Ramos (cell line): ENCODE results near the gene C1QTNF7.

Source experiments
- in situ Hi-C: fragments of 300-500 bp; cut with MboI; formaldehyde crosslinking; loops from one replicate; pipeline ENCODE4 v1.14.3; 2022; ENCODE audit warnings: low sequenced_read_pairs; ENCODE audit not compliant: unreplicated experiment

Gene C1QTNF7

DNA sequence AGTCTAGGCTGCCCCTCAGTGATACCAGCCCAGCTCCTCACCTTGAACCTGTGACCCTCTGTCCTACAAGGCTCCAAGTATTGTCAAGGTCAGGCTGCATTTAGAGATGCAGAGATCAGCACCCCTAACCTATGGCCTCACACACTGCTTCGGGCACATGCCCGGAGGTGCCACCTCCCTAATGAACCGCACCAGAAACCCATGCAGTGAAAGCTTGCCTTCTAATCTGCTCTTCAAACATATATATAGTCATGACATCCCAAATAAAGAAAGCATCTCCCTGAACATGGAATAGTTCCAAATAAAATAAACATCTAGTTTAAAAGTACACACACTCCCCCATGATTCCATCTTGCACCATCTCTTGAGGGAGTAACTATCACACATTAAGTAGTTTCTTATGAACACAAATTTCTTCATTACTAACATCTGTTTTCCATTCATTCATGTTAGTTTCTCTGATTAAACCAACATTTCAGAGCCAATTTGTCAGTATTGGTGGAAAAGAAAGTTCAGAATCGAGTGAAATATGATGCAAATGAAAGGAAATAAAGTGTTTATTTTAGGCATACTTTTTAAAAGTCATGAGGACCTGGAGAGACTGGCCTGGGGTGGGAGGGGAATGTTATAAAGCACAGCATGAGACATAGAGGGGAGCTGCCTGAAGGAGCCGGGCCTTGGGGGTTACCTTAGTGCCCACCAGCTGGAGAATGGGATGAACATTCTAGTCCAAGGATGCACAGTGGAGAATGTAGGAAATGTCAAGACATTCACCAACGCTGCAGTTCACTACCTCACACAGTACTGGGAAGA is 61.0 kb downstream of the C1QTNF7 start:
- in situ Hi-C loops: loop anchor here (25.0 kb wide), 1 partner anchor 798 kb away; no protein-coding TSS in a partner anchor

DNA sequence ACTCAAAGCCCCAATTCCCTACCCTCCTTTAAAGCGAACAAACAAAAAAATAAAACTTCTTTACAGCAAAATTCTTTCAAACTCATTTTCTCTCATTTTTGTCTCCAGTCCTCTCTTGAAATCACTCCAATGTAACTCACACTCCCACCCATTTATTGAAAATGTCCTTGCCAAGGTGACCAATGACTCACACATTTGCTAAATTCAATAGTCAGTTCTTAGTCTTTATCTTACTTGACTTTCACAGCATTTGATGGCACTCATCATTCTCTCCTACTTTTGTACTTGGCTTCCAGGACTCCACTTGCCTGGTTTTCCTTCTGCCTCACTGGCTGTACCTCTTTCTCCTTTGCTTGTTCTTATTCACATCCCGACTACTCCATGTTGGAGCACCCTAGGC is 61.7 kb downstream of the C1QTNF7 start:
- in situ Hi-C loops: loop anchor here (25.0 kb wide), 1 partner anchor 798 kb away; no protein-coding TSS in a partner anchor

DNA sequence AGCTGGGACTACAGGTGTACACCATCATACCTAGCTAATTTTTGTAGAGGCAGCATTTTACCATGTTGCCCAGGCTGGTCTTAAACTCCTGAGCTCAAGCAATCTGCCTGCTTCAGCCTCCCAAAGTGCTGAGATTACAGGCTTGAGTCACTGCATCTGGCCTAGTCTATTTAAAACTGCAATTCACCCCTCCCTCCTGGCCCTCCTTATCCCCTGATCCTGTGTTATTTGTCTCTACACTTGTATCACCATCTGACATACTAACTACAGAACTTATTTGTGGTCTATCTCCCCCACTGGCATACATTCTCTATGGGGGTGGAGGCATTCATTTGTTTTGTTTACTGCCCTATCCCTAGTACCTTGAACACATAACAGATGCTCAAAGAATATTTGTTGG is 65.6 kb downstream of the C1QTNF7 start:
- in situ Hi-C loops: loop anchor here (25.0 kb wide), 1 partner anchor 794 kb away; no protein-coding TSS in a partner anchor

DNA sequence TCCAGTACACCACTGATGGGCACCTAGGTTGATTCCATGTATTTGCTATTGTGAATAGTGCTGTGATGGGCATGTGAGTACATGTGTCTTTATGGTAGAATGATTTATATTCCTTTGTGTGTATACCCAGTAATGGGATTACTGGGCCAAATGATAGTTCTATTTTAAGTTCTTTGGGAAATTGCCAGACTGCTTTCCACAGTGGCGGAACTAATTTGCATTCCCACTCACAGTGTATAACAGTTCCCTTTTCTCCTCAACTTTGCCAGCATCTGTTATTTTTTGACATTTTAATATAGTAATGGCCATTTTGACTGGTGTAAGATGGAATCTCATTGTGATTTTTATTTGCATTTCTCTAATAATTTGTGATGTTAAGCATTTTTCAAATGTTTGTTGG is 67.8 kb downstream of the C1QTNF7 start:
- in situ Hi-C loops: loop anchor here (25.0 kb wide), 1 partner anchor 792 kb away; no protein-coding TSS in a partner anchor
